WTC11 (cell line): ENCODE results near the gene GUCY1A2. TPM values are rescaled to one million over a fixed set of nuclear protein-coding genes. Genes with fewer than 3 reads are reported as not detected.
"Not testable (repeated sequence)": the region's sequence is repeated elsewhere in the genome, so short reads cannot be mapped to it uniquely, and the experiment has no call there.

Experiments used
- ATAC-seq: fragments of 200-7000 bp; cut with Tn5 transposase; 2 replicates; pipeline ENCODE4 v1.10.0; 2021; ENCODE audit warnings: mild to moderate bottlenecking, moderate library complexity
- CTCF ChIA-PET: fragments of 300-600 bp; sonication (Branson Sonifier 250); formaldehyde crosslinking; loops from one replicate; lab custom pipeline; 2021; ENCODE audit warnings: antibody characterized with exemption; lab: Charles Lee
- POLR2A ChIA-PET: fragments of 350-600 bp; sonication (Branson Sonifier 250); formaldehyde crosslinking; loops from one replicate; lab custom pipeline; 2021; ENCODE audit warnings: antibody characterized with exemption; lab: Charles Lee
- DNase-seq: peaks from one replicate; pipeline ENCODE4 v3.0.0; 2021; ENCODE audit warnings: low spot score
- H3K27ac Mint-ChIP-seq: 2 replicates; pipeline ENCODE4 v1.8.0; 2021; ENCODE audit warnings: mixed read lengths
- H3K27me3 Mint-ChIP-seq: 2 replicates; pipeline ENCODE4 v1.8.0; 2021; ENCODE audit warnings: low read depth, mild to moderate bottlenecking, moderate library complexity, mixed read lengths
- H3K36me3 Mint-ChIP-seq: 2 replicates; pipeline ENCODE4 v1.8.0; 2021; ENCODE audit warnings: mixed read lengths
- H3K4me1 Mint-ChIP-seq: 2 replicates; pipeline ENCODE4 v1.8.0; 2022; ENCODE audit warnings: mixed read lengths
- H3K4me3 Mint-ChIP-seq: 2 replicates; pipeline ENCODE4 v1.8.0; 2021; ENCODE audit warnings: mild to moderate bottlenecking, moderate library complexity, mixed read lengths
- H3K9me3 Mint-ChIP-seq: 2 replicates; pipeline ENCODE4 v1.8.0; 2021; ENCODE audit warnings: mixed read lengths
- ETV6 ChIP-seq: sonication (generic); formaldehyde crosslinking; IDR thresholded peaks from 2 replicates; pipeline ENCODE4 v1.8.1; 2022; ENCODE audit warnings: mild to moderate bottlenecking, missing genetic modification reagents
- FOXJ3 ChIP-seq: sonication (generic); formaldehyde crosslinking; IDR thresholded peaks from 2 replicates; pipeline ENCODE4 v1.9.0; 2021; ENCODE audit warnings: missing genetic modification reagents, mild to moderate bottlenecking, borderline replicate concordance
- GRHL2 ChIP-seq: fragments of 250-450 bp; sonication (Bioruptor Pico); IDR thresholded peaks from 2 replicates; pipeline ENCODE4 v1.8.0; 2022; ENCODE audit warnings: mild to moderate bottlenecking, moderate library complexity; ENCODE audit not compliant: insufficient replicate concordance, severe bottlenecking
- IRF2 ChIP-seq: sonication (generic); formaldehyde crosslinking; IDR thresholded peaks from 2 replicates; pipeline ENCODE4 v1.8.0; 2022; ENCODE audit warnings: low read depth, missing genetic modification reagents, borderline replicate concordance
- MYBL2 ChIP-seq: sonication (generic); formaldehyde crosslinking; IDR thresholded peaks from 2 replicates; pipeline ENCODE4 v1.8.1; 2023; ENCODE audit warnings: mild to moderate bottlenecking, moderate library complexity, missing genetic modification reagents
- NFE2L1 ChIP-seq: sonication (generic); formaldehyde crosslinking; IDR thresholded peaks from 2 replicates; pipeline ENCODE4 v1.8.1; 2023; ENCODE audit warnings: missing genetic modification reagents
- OVOL2 ChIP-seq: fragments of 250-450 bp; sonication (Bioruptor Pico); IDR thresholded peaks from 2 replicates; pipeline ENCODE4 v1.9.0; 2021; ENCODE audit warnings: mild to moderate bottlenecking, borderline replicate concordance
- SMAD4 ChIP-seq: sonication (generic); formaldehyde crosslinking; IDR thresholded peaks from 2 replicates; pipeline ENCODE4 v1.8.0; 2022; ENCODE audit warnings: mild to moderate bottlenecking, missing genetic modification reagents
- ZNF121 ChIP-seq: sonication (generic); formaldehyde crosslinking; IDR thresholded peaks from 2 replicates; pipeline ENCODE4 v1.8.0; 2023; ENCODE audit warnings: missing genetic modification reagents
- ZNF232 ChIP-seq: sonication (generic); formaldehyde crosslinking; IDR thresholded peaks from 2 replicates; pipeline ENCODE4 v1.8.0; 2022; ENCODE audit warnings: mild to moderate bottlenecking, missing genetic modification reagents
- total RNA-seq: library from RNA; stranded (reverse); gene quantifications from 3 replicates; pipeline ENCODE4 v1.2.3, GENCODE V29; 2021
- TF ChIP-seq, protein P1 (sequence below): sonication (generic); formaldehyde crosslinking; IDR thresholded peaks from 2 replicates; pipeline ENCODE4 v1.8.1; 2022; ENCODE audit warnings: low read depth, mild to moderate bottlenecking, moderate library complexity, missing genetic modification reagents, borderline replicate concordance
- TF ChIP-seq, protein P2 (sequence below): sonication (generic); formaldehyde crosslinking; IDR thresholded peaks from 2 replicates; pipeline ENCODE4 v1.8.1; 2022; ENCODE audit warnings: mild to moderate bottlenecking, moderate library complexity, missing genetic modification reagents
- TF ChIP-seq, protein P3 (sequence below): sonication (generic); formaldehyde crosslinking; IDR thresholded peaks from 2 replicates; pipeline ENCODE4 v1.8.1; 2023; ENCODE audit warnings: mild to moderate bottlenecking, missing genetic modification reagents
- TF ChIP-seq, protein P4 (sequence below): sonication (generic); formaldehyde crosslinking; IDR thresholded peaks from 2 replicates; pipeline ENCODE4 v1.8.0; 2022; ENCODE audit warnings: missing genetic modification reagents

GUCY1A2 gene
- total RNA-seq, 1 experiment from 2014 or later: 0.90 TPM

DNA sequence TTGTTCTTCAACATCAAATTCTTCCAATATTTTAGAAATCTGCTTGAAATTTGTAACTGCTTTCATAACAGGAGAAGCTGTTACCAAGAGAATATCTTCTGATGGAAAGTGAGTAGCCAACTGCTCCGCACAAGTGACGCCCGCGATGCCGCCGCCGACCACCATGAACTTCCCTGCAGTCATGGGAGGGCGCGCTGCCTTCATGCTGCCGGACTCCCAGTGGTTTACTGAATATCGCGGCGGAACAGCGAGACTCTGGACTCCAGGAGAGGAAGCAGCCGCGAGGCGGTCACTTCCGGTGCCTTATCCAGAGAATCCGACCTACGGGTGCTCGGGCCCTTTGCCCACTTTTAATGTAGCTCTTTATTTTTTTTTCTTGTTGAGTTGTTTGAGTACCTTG is 190.6 kb downstream of the GUCY1A2 start (continued):
- TF ChIP-seq, protein P1, sequence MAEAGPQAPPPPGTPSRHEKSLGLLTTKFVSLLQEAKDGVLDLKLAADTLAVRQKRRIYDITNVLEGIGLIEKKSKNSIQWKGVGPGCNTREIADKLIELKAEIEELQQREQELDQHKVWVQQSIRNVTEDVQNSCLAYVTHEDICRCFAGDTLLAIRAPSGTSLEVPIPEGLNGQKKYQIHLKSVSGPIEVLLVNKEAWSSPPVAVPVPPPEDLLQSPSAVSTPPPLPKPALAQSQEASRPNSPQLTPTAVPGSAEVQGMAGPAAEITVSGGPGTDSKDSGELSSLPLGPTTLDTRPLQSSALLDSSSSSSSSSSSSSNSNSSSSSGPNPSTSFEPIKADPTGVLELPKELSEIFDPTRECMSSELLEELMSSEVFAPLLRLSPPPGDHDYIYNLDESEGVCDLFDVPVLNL (CRISPR knock-in tag): no peak

DNA sequence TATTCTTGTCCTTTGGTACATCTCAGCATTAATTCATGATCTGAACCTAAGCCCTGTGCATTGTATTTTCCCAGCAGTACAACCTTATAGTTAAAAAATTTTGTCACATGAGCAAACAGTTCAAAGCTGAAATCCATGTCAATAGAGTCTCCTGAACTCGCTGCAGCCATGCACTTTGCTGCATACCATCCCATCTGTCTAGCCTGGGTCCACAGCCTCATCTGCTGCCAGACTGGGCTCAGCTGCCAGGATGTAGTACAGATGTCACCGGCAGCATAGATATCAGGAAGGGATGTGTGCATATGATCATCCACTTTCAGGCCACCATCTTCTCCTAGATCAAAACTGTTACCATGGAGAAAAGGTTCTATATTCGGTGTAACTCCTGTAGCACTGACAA is 191.7 kb downstream of the GUCY1A2 start:
- H3K4me1 Mint-ChIP-seq: peaks cover 12% of the 10 kb centered on the region
- DNase-seq, H3K9me3 Mint-ChIP-seq, H3K4me3 Mint-ChIP-seq, H3K27me3 Mint-ChIP-seq, POLR2A ChIA-PET, ATAC-seq, CTCF ChIA-PET, H3K36me3 Mint-ChIP-seq, H3K27ac Mint-ChIP-seq: not testable (repeated sequence)

DNA sequence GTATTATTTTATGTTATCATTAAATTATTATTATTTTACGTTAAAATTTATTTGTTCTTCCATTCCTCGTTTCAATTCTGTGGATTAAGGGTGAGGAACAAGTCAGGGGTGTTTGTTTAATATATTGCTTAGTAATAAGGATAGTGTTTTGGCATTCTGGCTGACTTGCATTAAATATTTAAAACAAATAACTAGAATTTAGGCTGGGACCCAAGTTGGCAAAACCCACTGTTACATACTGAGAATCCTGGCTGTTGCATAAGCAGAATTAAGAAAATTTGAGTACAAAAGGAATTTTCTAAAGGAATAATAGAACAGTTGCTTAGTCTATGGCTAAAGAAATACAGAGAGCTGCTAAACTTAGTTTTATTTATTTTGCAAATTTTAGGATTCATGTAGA is 196.4 kb downstream of the GUCY1A2 start:
- Mint-ChIP-seq H3K4me3 (no peak overlapping the region), H3K27me3 (no peaks in the 10 kb centered on the region), H3K27ac (no peak overlapping the region), H3K9me3 (no peaks in the 10 kb centered on the region), H3K36me3 (no peaks in the 10 kb centered on the region), H3K4me1 (peaks cover 22% of the 10 kb centered on the region)
- DNase-seq (no peak), ATAC-seq (no peak)
- ChIA-PET POLR2A (no interaction called here), CTCF (no interaction called here)
- TF ChIP-seq, protein P2, sequence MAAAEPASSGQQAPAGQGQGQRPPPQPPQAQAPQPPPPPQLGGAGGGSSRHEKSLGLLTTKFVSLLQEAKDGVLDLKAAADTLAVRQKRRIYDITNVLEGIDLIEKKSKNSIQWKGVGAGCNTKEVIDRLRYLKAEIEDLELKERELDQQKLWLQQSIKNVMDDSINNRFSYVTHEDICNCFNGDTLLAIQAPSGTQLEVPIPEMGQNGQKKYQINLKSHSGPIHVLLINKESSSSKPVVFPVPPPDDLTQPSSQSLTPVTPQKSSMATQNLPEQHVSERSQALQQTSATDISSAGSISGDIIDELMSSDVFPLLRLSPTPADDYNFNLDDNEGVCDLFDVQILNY (CRISPR knock-in tag): no peak
- no peak for TF ChIP-seq FOXJ3 (CRISPR knock-in tag)
- no peak for TF ChIP-seq NFE2L1
- no peak for TF ChIP-seq ZNF232 (CRISPR knock-in tag)
- no peak for TF ChIP-seq ETV6 (CRISPR knock-in tag)
- TF ChIP-seq MYBL2 (CRISPR knock-in tag): no peak
- TF ChIP-seq, protein P3, sequence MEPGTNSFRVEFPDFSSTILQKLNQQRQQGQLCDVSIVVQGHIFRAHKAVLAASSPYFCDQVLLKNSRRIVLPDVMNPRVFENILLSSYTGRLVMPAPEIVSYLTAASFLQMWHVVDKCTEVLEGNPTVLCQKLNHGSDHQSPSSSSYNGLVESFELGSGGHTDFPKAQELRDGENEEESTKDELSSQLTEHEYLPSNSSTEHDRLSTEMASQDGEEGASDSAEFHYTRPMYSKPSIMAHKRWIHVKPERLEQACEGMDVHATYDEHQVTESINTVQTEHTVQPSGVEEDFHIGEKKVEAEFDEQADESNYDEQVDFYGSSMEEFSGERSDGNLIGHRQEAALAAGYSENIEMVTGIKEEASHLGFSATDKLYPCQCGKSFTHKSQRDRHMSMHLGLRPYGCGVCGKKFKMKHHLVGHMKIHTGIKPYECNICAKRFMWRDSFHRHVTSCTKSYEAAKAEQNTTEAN (CRISPR knock-in tag): no peak
- no peak for TF ChIP-seq IRF2 (CRISPR knock-in tag)
- no peak for TF ChIP-seq OVOL2 (CRISPR knock-in tag)
- no peak for TF ChIP-seq SMAD4 (CRISPR knock-in tag)
- TF ChIP-seq, protein P1 (CRISPR knock-in tag): no peak
- no peak for TF ChIP-seq GRHL2 (CRISPR knock-in tag)
- TF ChIP-seq ZNF121 (CRISPR knock-in tag): no peak
- TF ChIP-seq, protein P4, sequence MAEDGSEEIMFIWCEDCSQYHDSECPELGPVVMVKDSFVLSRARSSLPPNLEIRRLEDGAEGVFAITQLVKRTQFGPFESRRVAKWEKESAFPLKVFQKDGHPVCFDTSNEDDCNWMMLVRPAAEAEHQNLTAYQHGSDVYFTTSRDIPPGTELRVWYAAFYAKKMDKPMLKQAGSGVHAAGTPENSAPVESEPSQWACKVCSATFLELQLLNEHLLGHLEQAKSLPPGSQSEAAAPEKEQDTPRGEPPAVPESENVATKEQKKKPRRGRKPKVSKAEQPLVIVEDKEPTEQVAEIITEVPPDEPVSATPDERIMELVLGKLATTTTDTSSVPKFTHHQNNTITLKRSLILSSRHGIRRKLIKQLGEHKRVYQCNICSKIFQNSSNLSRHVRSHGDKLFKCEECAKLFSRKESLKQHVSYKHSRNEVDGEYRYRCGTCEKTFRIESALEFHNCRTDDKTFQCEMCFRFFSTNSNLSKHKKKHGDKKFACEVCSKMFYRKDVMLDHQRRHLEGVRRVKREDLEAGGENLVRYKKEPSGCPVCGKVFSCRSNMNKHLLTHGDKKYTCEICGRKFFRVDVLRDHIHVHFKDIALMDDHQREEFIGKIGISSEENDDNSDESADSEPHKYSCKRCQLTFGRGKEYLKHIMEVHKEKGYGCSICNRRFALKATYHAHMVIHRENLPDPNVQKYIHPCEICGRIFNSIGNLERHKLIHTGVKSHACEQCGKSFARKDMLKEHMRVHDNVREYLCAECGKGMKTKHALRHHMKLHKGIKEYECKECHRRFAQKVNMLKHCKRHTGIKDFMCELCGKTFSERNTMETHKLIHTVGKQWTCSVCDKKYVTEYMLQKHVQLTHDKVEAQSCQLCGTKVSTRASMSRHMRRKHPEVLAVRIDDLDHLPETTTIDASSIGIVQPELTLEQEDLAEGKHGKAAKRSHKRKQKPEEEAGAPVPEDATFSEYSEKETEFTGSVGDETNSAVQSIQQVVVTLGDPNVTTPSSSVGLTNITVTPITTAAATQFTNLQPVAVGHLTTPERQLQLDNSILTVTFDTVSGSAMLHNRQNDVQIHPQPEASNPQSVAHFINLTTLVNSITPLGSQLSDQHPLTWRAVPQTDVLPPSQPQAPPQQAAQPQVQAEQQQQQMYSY (CRISPR knock-in tag): no peak
